ENCODE data around the gene LPIN1. TPM values are rescaled to one million over a fixed set of nuclear protein-coding genes. Genes with fewer than 3 reads are reported as not detected.
A peak's percentile ranks its signal among the peaks of the same experiment; 100 is the strongest.

LPIN1 gene
- total RNA-seq, 3 donors from 2014 or later: 78.6 to 106 (median 82.6) TPM

DNA sequence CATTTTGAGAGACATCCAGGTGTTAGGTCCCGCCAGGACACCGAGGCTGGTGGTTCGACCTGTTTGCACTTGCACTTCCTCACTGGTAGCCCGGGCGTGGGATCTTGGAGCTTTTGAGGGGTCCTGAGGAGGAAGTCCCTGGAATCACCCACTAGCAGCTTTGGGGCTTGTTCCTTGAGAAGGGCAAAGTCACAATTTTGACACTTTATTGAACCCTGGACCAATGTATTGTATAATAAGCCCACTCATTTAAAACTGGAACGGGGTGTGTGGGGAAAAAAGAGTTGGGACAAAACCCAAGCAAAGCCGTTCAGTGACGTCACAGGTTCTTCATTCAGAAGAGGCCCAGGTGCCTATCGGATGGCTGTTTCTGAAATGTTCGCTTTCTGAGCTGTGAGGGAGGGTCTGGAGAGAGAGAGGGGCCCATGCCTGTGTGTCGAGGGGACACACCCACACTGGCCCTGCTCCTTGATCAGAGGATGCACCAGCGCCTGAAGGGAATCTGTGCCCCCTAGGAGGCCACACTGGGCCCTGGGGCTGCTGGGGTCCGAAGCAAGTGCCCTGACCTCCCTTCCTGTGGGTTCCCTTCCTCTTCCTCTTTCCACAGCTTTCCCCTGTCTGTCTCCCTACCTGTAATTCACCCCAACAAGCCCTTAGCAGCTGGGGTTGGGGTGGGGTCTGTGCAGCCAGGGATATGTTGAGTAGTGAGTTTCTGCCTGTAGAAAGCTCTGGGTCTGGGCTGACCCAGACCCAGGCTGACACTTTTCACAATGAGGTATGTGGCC, 2.6 kb downstream of the LPIN1 start:
- peak overlapping the region; percentile 86 for H3K27ac ChIP-seq
- TF ChIP-seq, protein P1, sequence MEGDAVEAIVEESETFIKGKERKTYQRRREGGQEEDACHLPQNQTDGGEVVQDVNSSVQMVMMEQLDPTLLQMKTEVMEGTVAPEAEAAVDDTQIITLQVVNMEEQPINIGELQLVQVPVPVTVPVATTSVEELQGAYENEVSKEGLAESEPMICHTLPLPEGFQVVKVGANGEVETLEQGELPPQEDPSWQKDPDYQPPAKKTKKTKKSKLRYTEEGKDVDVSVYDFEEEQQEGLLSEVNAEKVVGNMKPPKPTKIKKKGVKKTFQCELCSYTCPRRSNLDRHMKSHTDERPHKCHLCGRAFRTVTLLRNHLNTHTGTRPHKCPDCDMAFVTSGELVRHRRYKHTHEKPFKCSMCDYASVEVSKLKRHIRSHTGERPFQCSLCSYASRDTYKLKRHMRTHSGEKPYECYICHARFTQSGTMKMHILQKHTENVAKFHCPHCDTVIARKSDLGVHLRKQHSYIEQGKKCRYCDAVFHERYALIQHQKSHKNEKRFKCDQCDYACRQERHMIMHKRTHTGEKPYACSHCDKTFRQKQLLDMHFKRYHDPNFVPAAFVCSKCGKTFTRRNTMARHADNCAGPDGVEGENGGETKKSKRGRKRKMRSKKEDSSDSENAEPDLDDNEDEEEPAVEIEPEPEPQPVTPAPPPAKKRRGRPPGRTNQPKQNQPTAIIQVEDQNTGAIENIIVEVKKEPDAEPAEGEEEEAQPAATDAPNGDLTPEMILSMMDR (IDR thresholded peaks at IDR 0.05): no peak
- no peak for TF ChIP-seq POLR2AphosphoS5 (IDR thresholded peaks at IDR 0.05)
- TF ChIP-seq POLR2A (IDR thresholded peaks at IDR 0.05): no peak
- DNase-seq (ENCODE audit: low spot score in 2 of 2): no peak
- no peaks in the 10 kb centered on the region for H3K36me3 ChIP-seq
- H3K9me3 ChIP-seq: no peaks in the 10 kb centered on the region
- H3K4me1 ChIP-seq: peaks cover 10 to 39% of the 10 kb centered on the region in 2 donors
- H3K27me3 ChIP-seq: no peaks in the 10 kb centered on the region
- H3K4me3 ChIP-seq: peak overlapping the region in 2 of 3 donors; percentile 86 to 94
- intact Hi-C loops (cut with DNase I; ENCODE audit: low total_unique reads): no loop called here

DNA sequence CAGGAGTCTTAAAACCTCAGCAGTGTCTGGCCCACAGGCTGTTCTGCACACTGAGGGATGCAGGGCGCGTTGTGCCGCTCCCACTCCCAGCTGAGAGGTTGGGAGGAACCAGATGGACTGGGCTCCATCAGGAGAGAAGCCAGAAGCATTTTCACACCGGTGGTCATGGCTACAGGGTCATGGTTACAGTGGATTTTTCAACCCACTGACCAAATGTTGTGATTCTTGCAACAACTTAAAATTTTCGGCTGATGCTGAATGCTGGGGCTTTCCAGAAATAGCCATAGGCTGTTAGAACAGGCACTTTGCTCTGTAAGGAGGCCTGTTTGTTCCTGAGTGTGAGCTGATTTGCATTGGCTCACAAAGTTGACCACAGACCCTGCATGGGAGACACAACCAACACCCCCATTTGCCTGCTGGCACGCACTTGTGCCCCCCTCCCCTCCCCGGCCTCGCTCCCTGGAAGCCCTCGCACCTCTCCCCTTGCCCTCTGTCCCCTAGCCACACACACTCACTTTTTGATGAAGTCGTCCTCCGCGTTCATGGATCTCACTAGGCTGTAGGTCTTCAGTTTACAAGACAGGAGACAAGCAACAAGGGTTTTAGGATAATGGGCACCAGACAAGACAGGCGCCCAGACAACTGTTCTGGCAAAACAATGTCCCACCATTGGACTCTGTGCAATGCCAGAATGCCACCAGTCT, 3.4 kb downstream of the LPIN1 start:
- Histone ChIP-seq H3K27me3 (no peaks in the 10 kb centered on the region), H3K9me3 (no peaks in the 10 kb centered on the region), H3K27ac (peak overlapping the region; percentile 86), H3K4me1 (peaks cover 10 to 35% of the 10 kb centered on the region in 2 donors), H3K36me3 (no peaks in the 10 kb centered on the region), H3K4me3 (peak overlapping the region in 2 of 3 donors; percentile 86 to 94)
- intact Hi-C loops (cut with DNase I; ENCODE audit: low total_unique reads): no loop called here
- DNase-seq (ENCODE audit: low spot score in 2 of 2): no peak
- TF ChIP-seq, protein P1 (IDR thresholded peaks at IDR 0.05): no peak
- TF ChIP-seq POLR2A (IDR thresholded peaks at IDR 0.05) (no peak), POLR2AphosphoS5 (IDR thresholded peaks at IDR 0.05) (no peak)

DNA sequence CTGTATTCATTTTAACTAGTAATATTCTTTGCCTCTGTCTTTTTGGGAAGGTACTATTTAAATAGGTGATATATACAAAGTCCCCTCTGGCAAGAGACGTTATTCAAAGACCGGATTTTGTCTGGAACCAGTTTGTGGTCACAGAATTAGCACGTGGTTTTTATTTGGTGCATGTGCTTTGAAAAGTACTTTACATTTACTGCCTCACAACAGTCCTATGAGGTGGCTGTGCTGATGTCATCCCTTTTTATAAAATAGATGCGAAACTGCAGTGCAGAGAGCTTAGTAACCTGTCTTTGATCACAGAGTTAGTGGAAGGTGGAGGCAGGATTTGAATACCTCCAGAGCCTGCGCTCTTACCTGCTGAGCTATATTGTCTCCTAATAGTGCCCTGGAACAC, 4.0 kb downstream of the LPIN1 start:
- peak overlapping the region in 1 of 3 donors; percentile 86 for H3K4me3 ChIP-seq
- H3K27ac ChIP-seq: peak overlapping the region; percentile 86
- intact Hi-C loops (cut with DNase I; ENCODE audit: low total_unique reads): no loop called here
- H3K9me3 ChIP-seq: no peaks in the 10 kb centered on the region
- no peaks in the 10 kb centered on the region for H3K36me3 ChIP-seq
- peaks cover 10 to 35% of the 10 kb centered on the region in 2 donors for H3K4me1 ChIP-seq
- DNase-seq (ENCODE audit: low spot score in 2 of 2): no peak
- no peaks in the 10 kb centered on the region for H3K27me3 ChIP-seq
- TF ChIP-seq POLR2AphosphoS5 (IDR thresholded peaks at IDR 0.05): no peak
- TF ChIP-seq, protein P1 (IDR thresholded peaks at IDR 0.05): no peak
- no peak for TF ChIP-seq POLR2A (IDR thresholded peaks at IDR 0.05)

DNA sequence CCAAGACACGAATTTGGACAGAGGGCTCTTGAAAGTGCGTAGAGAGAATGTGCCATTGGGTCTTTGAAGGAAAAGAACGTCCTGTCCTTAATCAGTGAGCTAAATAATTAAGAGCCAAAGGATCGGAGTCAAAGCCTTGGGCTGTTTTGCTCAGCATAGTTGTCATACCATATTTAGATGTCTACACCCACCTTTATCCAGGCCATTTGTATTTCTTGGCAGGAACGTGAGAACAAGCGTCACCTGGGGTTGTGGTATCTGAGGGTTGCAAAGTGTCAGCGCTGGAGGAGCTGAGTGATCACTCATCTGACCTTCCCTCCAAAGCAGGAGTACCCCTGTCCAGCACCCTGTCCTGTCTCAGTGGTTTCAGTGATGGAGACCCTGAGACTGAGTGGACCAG, 4.5 kb downstream of the LPIN1 start:
- Histone ChIP-seq H3K27ac (peak overlapping the region; percentile 86), H3K36me3 (no peaks in the 10 kb centered on the region), H3K4me1 (peaks cover 10 to 35% of the 10 kb centered on the region in 2 donors), H3K27me3 (no peaks in the 10 kb centered on the region), H3K9me3 (no peaks in the 10 kb centered on the region), H3K4me3 (peak overlapping the region in 1 of 3 donors; percentile 36)
- intact Hi-C loops (cut with DNase I; ENCODE audit: low total_unique reads): no loop called here
- peak in 1 of 2 donors; percentile 91 for DNase-seq (ENCODE audit: low spot score in 2 of 2)
- TF ChIP-seq, protein P1 (IDR thresholded peaks at IDR 0.05): no peak
- TF ChIP-seq POLR2AphosphoS5 (IDR thresholded peaks at IDR 0.05) (peak in 2 of 3 donors; percentile 23 to 62), POLR2A (IDR thresholded peaks at IDR 0.05) (no peak)

- TF ChIP-seq, protein P1 (IDR thresholded peaks at IDR 0.05): no peak
- TF ChIP-seq POLR2AphosphoS5 (IDR thresholded peaks at IDR 0.05): no peak
- no peak for TF ChIP-seq POLR2A (IDR thresholded peaks at IDR 0.05)
- peaks cover 10 to 35% of the 10 kb centered on the region in 2 donors for H3K4me1 ChIP-seq
Measured at GRCh38 chr2:11752906-11753305, 6.5 kb downstream of the LPIN1 start.

More at GRCh38 chr2:11752906-11753305, 6.5 kb downstream of the LPIN1 start:
- Histone ChIP-seq H3K9me3 (no peaks in the 10 kb centered on the region), H3K27me3 (no peaks in the 10 kb centered on the region), H3K27ac (peak overlapping the region in 1 of 2 donors; percentile 72), H3K4me3 (no peak overlapping the region), H3K36me3 (no peaks in the 10 kb centered on the region)
- no peak for DNase-seq (ENCODE audit: low spot score in 2 of 2)
- intact Hi-C loops (cut with DNase I; ENCODE audit: low total_unique reads): no loop called here

Measured in breast epithelium (tissue), 4 donors.